ENCODE measurements around the gene USP17L27.
"Not testable (repeated sequence)": the region's sequence is repeated elsewhere in the genome, so short reads cannot be mapped to it uniquely, and the experiment has no call there.

The USP17L27 gene, protein sequence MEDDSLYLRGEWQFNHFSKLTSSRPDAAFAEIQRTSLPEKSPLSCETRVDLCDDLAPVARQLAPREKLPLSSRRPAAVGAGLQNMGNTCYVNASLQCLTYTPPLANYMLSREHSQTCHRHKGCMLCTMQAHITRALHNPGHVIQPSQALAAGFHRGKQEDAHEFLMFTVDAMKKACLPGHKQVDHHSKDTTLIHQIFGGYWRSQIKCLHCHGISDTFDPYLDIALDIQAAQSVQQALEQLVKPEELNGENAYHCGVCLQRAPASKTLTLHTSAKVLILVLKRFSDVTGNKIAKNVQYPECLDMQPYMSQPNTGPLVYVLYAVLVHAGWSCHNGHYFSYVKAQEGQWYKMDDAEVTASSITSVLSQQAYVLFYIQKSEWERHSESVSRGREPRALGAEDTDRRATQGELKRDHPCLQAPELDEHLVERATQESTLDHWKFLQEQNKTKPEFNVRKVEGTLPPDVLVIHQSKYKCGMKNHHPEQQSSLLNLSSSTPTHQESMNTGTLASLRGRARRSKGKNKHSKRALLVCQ

DNA sequence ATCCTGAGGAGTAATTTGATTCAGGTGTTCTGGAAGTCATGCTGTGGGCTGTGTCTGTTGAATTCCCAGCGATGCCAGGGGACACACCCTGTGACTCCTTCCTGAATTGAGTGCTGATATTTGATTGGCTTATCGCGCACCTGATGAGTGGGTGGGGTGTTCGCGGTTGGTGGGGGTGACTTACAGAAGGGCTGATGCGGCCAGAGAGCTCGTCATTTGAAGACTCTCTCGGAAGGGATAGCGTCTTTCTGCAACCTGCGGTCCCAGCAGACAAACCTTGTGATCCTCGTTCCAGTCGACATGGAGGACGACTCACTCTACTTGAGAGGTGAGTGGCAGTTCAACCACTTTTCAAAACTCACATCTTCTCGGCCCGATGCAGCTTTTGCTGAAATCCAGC is at the start of gene USP17L27:
Gene USP17L27, plus strand, starts transcription at position 301 of the 400 bp plus-strand sequence. Its CDS starts 0 bp downstream, at position 301.
- not testable (repeated sequence) for DNase-seq

DNA sequence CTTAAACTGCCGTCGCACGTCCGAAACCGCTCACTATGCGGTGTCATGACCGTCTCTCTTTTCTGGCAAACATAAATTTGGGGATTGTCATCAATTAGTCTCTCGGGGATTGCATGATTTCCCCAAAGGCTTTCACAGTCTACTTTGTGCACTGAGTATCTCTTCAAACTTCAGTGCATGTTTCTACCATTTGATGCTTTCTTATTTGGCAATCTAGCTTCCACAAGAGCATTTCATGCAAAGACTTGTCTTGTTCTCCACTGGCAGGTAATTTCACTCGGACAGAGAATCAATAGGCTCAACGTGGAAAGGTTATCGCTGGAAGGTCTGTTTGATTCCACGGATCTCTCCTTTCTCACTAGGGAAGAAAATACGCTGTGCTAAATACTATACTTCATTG is 19.8 kb upstream of the USP17L27 start:
- not testable (repeated sequence) for DNase-seq

DNA sequence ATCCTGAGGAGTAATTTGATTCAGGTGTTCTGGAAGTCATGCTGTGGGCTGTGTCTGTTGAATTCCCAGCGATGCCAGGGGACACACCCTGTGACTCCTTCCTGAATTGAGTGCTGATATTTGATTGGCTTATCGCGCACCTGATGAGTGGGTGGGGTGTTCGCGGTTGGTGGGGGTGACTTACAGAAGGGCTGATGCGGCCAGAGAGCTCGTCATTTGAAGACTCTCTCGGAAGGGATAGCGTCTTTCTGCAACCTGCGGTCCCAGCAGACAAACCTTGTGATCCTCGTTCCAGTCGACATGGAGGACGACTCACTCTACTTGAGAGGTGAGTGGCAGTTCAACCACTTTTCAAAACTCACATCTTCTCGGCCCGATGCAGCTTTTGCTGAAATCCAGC is 19.1 kb upstream of the USP17L27 start, which contains the start of gene USP17L24:
Gene USP17L24, plus strand, starts transcription at position 301 of the 400 bp plus-strand sequence. Its CDS starts 0 bp downstream, at position 301.
- not testable (repeated sequence) for DNase-seq

DNA sequence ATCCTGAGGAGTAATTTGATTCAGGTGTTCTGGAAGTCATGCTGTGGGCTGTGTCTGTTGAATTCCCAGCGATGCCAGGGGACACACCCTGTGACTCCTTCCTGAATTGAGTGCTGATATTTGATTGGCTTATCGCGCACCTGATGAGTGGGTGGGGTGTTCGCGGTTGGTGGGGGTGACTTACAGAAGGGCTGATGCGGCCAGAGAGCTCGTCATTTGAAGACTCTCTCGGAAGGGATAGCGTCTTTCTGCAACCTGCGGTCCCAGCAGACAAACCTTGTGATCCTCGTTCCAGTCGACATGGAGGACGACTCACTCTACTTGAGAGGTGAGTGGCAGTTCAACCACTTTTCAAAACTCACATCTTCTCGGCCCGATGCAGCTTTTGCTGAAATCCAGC is 14.3 kb upstream of the USP17L27 start, which contains the start of gene USP17L25:
Gene USP17L25, plus strand, starts transcription at position 301 of the 400 bp plus-strand sequence. Its CDS starts 0 bp downstream, at position 301.
- DNase-seq: not testable (repeated sequence)

DNA sequence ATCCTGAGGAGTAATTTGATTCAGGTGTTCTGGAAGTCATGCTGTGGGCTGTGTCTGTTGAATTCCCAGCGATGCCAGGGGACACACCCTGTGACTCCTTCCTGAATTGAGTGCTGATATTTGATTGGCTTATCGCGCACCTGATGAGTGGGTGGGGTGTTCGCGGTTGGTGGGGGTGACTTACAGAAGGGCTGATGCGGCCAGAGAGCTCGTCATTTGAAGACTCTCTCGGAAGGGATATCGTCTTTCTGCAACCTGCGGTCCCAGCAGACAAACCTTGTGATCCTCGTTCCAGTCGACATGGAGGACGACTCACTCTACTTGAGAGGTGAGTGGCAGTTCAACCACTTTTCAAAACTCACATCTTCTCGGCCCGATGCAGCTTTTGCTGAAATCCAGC is 9.6 kb upstream of the USP17L27 start, which contains the start of gene USP17L26:
Gene USP17L26, plus strand, starts transcription at position 301 of the 400 bp plus-strand sequence. Its CDS starts 0 bp downstream, at position 301.
- DNase-seq: not testable (repeated sequence)

DNA sequence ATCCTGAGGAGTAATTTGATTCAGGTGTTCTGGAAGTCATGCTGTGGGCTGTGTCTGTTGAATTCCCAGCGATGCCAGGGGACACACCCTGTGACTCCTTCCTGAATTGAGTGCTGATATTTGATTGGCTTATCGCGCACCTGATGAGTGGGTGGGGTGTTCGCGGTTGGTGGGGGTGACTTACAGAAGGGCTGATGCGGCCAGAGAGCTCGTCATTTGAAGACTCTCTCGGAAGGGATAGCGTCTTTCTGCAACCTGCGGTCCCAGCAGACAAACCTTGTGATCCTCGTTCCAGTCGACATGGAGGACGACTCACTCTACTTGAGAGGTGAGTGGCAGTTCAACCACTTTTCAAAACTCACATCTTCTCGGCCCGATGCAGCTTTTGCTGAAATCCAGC is 4.8 kb upstream of the USP17L27 start, which contains the start of gene USP17L5:
Gene USP17L5, plus strand, starts transcription at position 301 of the 400 bp plus-strand sequence. Its CDS starts 0 bp downstream, at position 301.
- DNase-seq: not testable (repeated sequence)

DNA sequence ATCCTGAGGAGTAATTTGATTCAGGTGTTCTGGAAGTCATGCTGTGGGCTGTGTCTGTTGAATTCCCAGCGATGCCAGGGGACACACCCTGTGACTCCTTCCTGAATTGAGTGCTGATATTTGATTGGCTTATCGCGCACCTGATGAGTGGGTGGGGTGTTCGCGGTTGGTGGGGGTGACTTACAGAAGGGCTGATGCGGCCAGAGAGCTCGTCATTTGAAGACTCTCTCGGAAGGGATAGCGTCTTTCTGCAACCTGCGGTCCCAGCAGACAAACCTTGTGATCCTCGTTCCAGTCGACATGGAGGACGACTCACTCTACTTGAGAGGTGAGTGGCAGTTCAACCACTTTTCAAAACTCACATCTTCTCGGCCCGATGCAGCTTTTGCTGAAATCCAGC is 4.6 kb downstream of the USP17L27 start, which contains the start of gene USP17L28:
Gene USP17L28, plus strand, starts transcription at position 301 of the 400 bp plus-strand sequence. Its CDS starts 0 bp downstream, at position 301.
- DNase-seq: not testable (repeated sequence)

DNA sequence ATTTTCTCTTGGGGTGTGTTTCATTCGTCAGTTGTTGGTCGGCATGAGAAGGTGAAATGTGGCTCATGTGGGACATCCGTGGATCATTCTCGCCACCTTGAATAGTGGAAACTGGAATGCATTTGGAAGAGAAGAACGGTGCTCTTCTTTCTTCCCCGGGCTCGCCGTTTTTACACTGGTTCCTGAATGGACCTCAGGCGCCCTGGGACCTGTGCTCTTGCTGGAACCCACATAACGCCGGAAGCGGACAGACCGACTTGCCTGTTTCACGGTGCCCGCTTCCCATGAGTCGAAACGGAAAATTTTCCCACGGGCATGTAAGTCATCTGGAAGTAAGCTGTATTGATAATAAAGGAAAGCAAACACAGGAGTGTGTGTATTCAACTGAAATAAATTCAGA is 6.9 kb downstream of the USP17L27 start:
- not testable (repeated sequence) for DNase-seq

DNA sequence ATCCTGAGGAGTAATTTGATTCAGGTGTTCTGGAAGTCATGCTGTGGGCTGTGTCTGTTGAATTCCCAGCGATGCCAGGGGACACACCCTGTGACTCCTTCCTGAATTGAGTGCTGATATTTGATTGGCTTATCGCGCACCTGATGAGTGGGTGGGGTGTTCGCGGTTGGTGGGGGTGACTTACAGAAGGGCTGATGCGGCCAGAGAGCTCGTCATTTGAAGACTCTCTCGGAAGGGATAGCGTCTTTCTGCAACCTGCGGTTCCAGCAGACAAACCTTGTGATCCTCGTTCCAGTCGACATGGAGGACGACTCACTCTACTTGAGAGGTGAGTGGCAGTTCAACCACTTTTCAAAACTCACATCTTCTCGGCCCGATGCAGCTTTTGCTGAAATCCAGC is 9.4 kb downstream of the USP17L27 start, which contains the start of gene USP17L29:
Gene USP17L29, plus strand, starts transcription at position 301 of the 400 bp plus-strand sequence. Its CDS starts 0 bp downstream, at position 301.
- not testable (repeated sequence) for DNase-seq

DNA sequence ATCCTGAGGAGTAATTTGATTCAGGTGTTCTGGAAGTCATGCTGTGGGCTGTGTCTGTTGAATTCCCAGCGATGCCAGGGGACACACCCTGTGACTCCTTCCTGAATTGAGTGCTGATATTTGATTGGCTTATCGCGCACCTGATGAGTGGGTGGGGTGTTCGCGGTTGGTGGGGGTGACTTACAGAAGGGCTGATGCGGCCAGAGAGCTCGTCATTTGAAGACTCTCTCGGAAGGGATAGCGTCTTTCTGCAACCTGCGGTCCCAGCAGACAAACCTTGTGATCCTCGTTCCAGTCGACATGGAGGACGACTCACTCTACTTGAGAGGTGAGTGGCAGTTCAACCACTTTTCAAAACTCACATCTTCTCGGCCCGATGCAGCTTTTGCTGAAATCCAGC is 18.9 kb downstream of the USP17L27 start, which contains the start of gene USP17L30:
Gene USP17L30, plus strand, starts transcription at position 301 of the 400 bp plus-strand sequence. Its CDS starts 0 bp downstream, at position 301.
- not testable (repeated sequence) for DNase-seq

DNA sequence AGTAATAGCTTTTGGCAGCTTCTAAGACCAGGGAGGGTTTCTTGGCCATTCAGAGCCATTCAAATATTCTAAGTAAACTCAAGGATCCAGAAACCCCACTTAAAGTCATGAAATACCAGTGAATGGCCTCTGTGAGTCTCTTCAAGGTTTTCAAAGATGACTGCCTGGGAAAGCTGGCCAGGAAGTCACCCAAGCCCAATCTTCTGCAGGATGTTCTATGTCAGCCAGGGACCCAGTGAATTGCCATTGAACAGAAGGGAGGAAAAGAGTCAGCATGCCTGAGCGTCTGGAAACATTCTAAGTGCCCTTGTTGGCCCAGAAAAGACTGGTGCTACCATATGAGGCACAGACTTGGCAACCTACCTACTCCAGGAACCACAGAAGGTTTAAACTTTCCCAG is 35.9 kb downstream of the USP17L27 start:
- DNase-seq: not testable (repeated sequence)

DNA sequence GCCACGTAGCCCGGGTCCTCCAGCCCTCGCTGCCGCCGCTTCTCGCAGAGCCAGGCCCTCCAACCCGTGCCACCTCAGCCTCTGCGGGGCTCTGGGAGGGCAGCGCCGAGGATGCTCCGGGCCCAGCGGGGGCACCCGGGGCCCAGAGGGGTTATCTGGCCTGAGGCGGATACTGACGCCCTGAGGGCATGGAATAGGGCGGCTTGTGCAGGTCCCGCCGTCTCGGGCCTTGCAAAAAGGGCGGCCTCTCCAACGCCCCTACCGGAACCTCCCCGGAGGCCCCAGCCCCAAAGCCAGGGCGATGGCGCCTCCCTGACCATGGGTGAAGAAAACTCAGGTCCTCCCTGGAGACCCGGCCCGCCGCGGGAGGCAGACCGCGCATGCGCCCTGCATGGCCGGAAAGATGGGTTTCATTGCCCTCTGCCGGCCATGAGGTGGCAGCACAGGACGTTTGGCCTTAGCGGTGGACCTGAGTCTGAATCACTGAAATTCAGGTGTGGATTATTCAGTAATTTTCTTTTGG is 37.1 kb downstream of the USP17L27 start:
- not testable (repeated sequence) for DNase-seq

DNA sequence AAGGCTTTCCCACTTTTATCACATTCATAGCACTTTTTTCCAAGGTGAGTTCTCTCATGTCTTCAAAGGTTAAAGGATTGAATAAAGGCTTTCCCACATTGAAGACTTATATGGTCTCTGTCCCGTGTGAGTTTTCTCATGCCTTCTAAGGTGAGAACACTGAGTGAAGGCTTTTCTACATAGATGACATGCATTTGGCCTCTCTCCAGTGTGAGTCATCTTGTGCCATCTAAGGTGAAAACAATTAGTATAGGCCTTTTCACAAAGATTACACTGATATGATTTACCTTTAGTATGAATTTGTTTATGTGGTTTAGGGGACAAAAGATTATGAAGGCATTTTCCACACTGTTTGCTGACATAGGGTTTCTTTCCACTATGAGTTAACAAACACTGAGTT is 40.2 kb downstream of the USP17L27 start:
- DNase-seq: no peak

DNA sequence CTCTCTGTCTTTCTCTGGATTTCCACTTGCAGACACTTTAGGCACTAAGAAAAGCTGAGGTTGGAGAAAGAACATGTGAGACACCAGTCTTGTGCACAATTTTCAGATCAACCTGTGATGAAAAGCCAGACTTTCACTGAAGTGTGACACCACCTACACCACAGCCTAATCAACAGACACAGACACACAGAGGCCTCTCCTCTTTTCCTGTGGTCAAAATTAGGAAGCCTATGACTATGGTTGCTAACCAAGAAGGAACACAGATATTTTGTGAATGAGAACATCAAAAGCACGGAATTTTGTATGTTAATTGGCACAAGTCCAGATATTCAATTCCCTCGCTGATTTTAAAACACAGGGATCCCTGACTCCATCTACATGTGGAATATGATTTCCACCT is 45.1 kb downstream of the USP17L27 start:
- not testable (repeated sequence) for DNase-seq
